ENCODE data around the gene SLC27A2. TPM values are rescaled to one million over a fixed set of nuclear protein-coding genes. Genes with fewer than 3 reads are reported as not detected.

Gene SLC27A2
- total RNA-seq, 1 experiment from 2014 or later: 1.1 TPM

- DNase-seq: no peak
- no peaks in the 10 kb centered on the region for H3K36me3 ChIP-seq (replicated peaks; ENCODE audit: control insufficient read depth, insufficient read depth, low read length)
- no peaks in the 10 kb centered on the region for H3K27me3 ChIP-seq (ENCODE audit: control insufficient read depth, insufficient read depth, low read length)
- no peak overlapping the region for H3K4me3 ChIP-seq (ENCODE audit: insufficient read depth, low read depth, low read length)
Observed at GRCh38 chr15:50275091-50275490, 93.1 kb downstream of the SLC27A2 start.

- H3K4me3 ChIP-seq (ENCODE audit: insufficient read depth, low read depth, low read length): no peak overlapping the region
- DNase-seq: no peak
- no peaks in the 10 kb centered on the region for H3K36me3 ChIP-seq (replicated peaks; ENCODE audit: control insufficient read depth, insufficient read depth, low read length)
- H3K27me3 ChIP-seq (ENCODE audit: control insufficient read depth, insufficient read depth, low read length): no peaks in the 10 kb centered on the region
Observed at GRCh38 chr15:50275908-50276307, 93.9 kb downstream of the SLC27A2 start.

DNA sequence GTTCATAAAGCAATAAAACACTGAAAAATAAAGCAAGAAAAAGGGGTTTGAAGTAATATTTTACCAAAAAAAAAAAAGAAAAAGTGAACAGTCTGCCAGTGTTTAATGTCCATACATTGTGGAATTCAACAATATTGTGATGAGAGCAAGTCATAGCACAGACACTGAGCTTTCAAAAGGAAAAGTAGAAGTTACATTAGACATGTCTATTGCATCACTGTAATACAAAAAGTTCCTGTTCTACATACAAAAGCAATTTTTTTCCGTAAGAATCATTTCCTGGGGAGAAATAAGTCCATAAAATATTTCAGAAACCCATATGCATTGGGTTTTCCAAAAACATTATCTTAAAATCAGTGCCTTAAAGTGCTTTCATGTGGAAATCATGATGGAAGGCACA, 95.4 kb downstream of the SLC27A2 start:
- H3K36me3 ChIP-seq (replicated peaks; ENCODE audit: control insufficient read depth, insufficient read depth, low read length): no peaks in the 10 kb centered on the region
- H3K27me3 ChIP-seq (ENCODE audit: control insufficient read depth, insufficient read depth, low read length): no peaks in the 10 kb centered on the region
- no peak for DNase-seq
- no peak overlapping the region for H3K4me3 ChIP-seq (ENCODE audit: insufficient read depth, low read depth, low read length)

DNA sequence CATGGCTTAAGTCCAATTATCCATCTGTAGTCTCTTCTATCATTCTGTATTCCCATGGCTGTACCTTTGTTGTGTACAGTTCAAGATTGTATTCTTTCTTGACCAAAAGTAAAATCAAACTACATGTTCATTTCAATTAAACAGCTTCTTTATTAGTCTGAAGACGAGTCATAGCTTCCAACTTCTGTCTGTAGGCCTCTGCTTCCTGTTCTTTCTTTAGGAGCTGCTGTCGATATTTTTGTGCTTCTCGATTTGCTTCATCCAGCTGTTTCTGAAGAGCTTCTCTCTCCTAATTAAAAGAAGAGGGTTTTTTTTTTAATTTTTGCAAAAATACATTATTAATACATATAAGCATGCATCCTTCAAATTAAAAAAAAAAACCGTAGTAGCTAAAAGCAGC, 96.5 kb downstream of the SLC27A2 start:
- no peak for DNase-seq
- Histone ChIP-seq H3K36me3 (replicated peaks; ENCODE audit: control insufficient read depth, insufficient read depth, low read length) (no peaks in the 10 kb centered on the region), H3K4me3 (ENCODE audit: insufficient read depth, low read depth, low read length) (no peak overlapping the region), H3K27me3 (ENCODE audit: control insufficient read depth, insufficient read depth, low read length) (no peaks in the 10 kb centered on the region)

GRCh38 chr15:50280271-50280670, 98.3 kb downstream of the SLC27A2 start:
- no peak for DNase-seq
- no peaks in the 10 kb centered on the region for H3K27me3 ChIP-seq (ENCODE audit: control insufficient read depth, insufficient read depth, low read length)
- no peaks in the 10 kb centered on the region for H3K36me3 ChIP-seq (replicated peaks; ENCODE audit: control insufficient read depth, insufficient read depth, low read length)
- no peak overlapping the region for H3K4me3 ChIP-seq (ENCODE audit: insufficient read depth, low read depth, low read length)

GRCh38 chr15:50281427-50281826, 99.4 kb downstream of the SLC27A2 start:
- Histone ChIP-seq H3K4me3 (ENCODE audit: insufficient read depth, low read depth, low read length) (no peak overlapping the region), H3K27me3 (ENCODE audit: control insufficient read depth, insufficient read depth, low read length) (no peaks in the 10 kb centered on the region), H3K36me3 (replicated peaks; ENCODE audit: control insufficient read depth, insufficient read depth, low read length) (no peaks in the 10 kb centered on the region)
- no peak for DNase-seq

Other genes starting within 250 kb of the SLC27A2 start
- gene ATP8B4, start 63.0 kb upstream of the SLC27A2 start, total RNA-seq (2014; rRNA removed; shearing (Covaris generic)): not detected in 2 replicates
- gene HDC, start 83.5 kb downstream of the SLC27A2 start, total RNA-seq (2014; rRNA removed; shearing (Covaris generic)): not detected in 2 replicates
- 39.6 and 43.0 TPM in 2 replicates for gene GABPB1, start 173.0 kb downstream of the SLC27A2 start, total RNA-seq (2014; rRNA removed; shearing (Covaris generic))
- gene USP8, start 242.2 kb downstream of the SLC27A2 start, total RNA-seq (2014; rRNA removed; shearing (Covaris generic)): 58.6 and 71.0 TPM in 2 replicates

Data from H7 (cell line).